Activated CD4-positive, alpha-beta T cell treated with anti-CD3 and anti-CD28 coated beads, Interleukin-2, amount 50 U/mL, for 4 hours (primary cell): Measurements from ENCODE around the gene KIAA2012.
A peak's percentile ranks its signal among the peaks of the same experiment; 100 is the strongest.

ENCODE experiments used
- DNase-seq, 2 experiments: peaks; one replicate each; pipeline ENCODE4 v3.0.0-alpha.2; 2020

Gene KIAA2012

DNA sequence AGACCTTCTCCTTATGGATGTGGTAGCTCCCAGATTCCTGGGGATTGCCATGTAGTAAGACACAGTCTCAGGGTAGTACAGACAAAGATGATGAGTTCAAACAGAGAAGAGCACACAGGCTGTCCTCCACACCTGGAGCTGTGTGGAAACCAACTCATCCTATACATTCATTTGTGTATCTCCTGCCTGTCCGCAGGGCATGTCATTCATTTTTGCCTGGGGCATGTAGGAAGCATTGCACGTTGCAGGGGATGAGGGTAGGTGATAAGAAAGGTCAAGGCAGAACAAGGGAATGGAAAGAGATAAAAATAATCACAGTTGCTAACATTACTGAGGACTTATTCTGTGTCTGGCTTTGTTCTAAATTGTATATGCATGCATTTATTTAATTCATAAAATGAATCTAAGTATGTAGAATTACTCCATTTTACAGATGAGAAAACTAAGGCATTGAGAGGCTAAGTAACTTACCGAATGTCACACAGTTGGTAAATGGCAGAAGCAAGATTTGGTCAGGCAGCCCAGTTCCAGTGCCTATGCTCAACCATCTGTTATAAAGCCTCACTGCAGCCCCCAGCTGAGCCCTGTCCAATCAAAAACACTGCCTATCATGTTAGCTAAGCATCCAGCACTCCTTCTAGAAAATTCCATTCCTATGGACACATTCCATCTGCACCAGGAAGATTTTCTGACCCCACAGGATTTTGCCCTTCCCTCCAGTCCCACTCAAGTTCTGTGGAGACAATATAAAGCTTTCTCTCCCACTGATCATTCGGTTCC lies 84.3 kb downstream of the KIAA2012 start:
- DNase-seq, result no peak

GRCh38 chr2:202158796-202159195 lies 85.7 kb downstream of the KIAA2012 start:
- DNase-seq, result no peak

DNA sequence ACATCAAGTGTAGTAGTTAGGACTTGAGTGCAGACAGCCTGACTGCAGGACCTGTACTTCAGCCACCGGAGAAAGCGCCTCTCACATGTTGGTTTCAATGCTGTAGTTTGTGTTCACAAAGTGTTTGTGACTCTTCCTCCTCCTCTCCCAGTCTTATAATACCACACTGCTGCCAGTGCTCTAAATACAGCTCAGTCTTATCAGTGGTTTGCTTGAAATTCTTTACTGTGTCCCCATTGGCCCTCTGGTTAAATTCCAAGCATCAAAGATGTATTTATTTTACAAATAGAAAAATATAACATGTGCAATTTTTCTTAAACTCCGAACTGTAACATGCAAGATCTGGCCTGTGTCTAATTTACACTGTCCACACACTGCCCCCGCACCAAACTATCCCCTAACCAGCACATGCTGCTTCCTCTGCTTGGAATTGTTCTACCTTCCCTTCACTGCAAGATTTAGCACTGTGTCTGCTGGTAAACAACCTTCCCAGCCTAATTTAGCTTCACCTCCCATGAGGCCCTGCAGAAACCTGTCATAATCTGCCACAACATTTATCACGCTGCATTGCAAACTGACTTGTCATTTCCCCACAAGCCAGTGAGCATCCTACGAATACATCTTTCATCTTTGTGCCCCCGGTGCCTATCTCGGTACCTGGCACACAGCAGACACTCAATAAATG lies 88.2 kb downstream of the KIAA2012 start:
- DNase-seq, result no peak

- no peak for DNase-seq
Measured at GRCh38 chr2:202164411-202164810, 91.4 kb downstream of the KIAA2012 start.

GRCh38 chr2:202165208-202165607 lies 92.2 kb downstream of the KIAA2012 start:
- no peak for DNase-seq

- no peak for DNase-seq
Measured at GRCh38 chr2:202165945-202166344, 92.9 kb downstream of the KIAA2012 start.

DNA sequence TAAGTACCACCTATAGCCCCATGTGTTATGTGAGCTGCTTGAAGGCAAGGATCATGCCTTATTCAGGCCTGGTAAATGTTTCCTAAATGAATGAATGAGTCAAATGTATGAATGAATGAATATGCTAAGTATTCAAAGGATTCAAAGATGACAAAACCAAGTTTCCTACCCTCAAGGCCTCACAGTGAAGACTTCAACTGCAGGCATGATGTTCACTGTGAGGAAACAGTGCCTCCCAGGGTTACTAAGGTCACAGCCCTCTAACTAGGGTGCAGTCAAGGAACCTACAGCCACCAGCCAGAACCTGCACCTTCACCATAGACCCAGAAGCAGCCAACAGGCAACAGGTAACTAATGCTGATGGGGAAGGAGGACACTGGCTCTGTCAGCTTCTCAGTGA lies 96.1 kb downstream of the KIAA2012 start:
- DNase-seq, result no peak

DNA sequence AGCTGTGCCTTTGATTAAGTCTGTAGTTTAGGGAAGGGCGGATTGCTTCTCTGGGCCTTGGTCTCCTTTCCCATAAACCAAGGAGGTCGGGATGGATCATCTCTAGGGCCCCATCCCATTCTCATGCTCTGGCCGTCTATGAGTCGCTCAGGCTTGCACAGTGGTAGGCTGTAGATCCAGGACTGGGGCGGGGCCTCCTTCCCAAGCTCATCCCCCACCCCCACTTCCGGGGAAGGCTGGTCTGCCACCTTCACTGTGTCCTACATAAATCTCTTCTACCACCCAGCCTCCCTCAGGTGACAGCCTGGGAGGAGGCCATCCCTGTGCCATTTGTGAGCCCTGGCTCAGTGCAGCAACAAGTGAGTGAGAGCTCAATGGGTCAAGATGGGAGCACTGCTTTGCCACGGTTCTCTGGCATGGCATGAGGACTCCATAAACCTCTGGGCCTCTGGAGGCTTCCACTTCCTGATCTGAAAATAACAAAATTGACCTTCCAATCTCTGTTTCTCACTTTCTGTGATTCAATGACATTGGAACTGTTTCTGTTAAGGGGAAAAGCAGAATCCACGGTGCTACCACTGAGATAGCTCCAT lies 96.9 kb downstream of the KIAA2012 start:
- DNase-seq, result no peak

DNA sequence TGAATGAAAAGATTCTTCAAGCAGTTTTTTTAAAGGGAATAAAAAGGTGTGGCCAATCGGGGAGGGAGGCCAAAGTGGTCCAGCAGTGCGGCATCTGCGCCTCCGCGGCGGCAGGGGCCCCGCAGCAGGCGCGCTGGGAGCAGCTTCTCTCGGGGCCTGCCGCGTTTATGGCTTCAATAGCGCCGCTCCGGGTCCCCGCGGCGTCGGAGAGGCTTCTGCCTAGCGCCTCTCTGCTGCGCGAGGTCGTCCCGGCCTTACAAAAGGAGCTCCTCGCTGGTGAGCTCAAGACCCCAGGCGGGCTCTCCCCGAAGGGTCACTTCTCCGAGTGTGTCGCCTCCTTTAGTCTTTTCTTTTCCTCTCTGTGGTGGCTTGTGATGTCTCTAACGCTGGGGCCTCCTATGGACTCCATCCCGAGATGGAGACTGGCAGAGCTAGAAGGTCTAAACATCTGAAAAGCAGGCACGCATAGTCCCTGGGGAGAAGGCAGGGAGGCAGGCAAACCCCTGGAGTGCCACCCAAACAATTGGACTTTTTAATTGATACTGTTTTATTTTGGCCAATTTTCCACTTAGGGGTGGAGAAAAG lies 98.3 kb downstream of the KIAA2012 start:
- DNase-seq, result no peak

GRCh38 chr2:202172439-202173211 lies 99.6 kb downstream of the KIAA2012 start:
- DNase-seq, result peak; percentile 19 to 34

GRCh38 chr2:202178346-202178958 lies 105.4 kb downstream of the KIAA2012 start:
- peak; percentile 34 to 41 for DNase-seq

- no peak for DNase-seq
Measured at GRCh38 chr2:202184557-202184956, 111.5 kb downstream of the KIAA2012 start.

GRCh38 chr2:202185156-202185555 lies 112.1 kb downstream of the KIAA2012 start:
- DNase-seq, result no peak

DNA sequence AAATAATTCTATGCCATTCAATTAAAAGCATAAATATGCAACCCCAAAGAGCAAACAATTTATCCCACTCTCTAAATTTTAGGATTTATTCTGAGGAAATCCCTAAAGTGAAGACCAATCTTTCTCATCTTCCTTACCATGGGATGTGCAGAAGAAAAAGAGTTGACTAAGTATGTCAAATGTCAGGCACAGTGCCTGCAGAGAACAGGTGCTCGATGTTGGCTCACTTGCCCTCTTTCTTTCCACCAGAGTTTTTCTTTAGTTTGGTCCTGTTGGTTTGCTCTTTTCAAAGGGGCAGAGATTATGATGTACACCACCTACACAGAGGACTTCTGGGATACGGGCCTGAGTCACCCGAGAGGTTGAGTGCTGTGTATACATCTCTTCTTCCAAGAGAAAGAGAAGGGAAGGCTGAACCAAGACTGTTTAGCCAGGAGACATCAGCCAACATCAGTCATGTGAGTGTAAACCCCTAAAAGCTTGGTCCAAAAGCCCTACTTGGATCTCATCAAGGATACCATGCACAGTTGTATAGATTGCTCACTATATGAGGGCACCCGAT lies 113.7 kb downstream of the KIAA2012 start:
- no peak for DNase-seq

DNA sequence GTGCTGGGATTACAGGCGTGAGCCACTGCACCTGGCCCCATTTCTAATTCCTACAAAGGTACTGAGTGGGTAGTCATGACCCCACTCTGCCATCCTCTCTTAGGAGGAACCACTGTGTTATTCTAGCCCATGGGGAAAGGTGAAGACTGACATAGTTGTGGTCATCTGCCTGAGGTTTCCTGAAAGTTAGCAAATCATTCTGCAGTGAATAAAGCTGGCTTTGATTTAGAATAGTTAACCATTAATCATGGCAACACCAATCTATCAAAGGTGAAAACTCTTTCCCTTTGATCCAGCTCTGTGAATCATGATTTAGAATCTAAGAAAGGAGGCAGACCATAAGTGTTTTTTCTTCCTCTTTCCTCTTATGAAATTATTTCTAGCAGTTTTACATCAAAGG lies 114.5 kb downstream of the KIAA2012 start:
- DNase-seq, result no peak

- DNase-seq, result no peak
Measured at GRCh38 chr2:202193305-202193704, 120.2 kb downstream of the KIAA2012 start.

- no peak for DNase-seq
Measured at GRCh38 chr2:202193881-202194353, 120.9 kb downstream of the KIAA2012 start.

DNA sequence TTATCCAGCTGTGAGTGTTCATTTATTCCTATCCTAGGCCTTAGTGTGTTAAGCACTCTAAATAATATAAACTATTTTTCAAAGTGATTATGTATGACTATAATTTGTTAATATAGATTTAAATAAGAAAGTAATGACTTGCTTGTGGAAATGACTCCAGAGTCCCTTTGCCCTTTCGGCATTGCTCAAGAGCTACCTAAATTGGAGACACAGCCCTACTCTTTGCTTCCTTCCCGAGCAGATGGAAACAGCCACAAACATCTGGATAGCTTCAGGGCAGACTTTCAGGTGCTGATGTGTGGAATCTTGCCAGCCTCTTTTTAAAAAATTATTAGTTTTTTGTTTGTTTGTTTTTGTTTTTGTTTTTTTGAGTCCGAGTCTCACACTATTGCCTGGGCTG lies 121.4 kb downstream of the KIAA2012 start:
- DNase-seq, result no peak

GRCh38 chr2:202196727-202197126 lies 123.7 kb downstream of the KIAA2012 start:
- DNase-seq, result no peak

DNA sequence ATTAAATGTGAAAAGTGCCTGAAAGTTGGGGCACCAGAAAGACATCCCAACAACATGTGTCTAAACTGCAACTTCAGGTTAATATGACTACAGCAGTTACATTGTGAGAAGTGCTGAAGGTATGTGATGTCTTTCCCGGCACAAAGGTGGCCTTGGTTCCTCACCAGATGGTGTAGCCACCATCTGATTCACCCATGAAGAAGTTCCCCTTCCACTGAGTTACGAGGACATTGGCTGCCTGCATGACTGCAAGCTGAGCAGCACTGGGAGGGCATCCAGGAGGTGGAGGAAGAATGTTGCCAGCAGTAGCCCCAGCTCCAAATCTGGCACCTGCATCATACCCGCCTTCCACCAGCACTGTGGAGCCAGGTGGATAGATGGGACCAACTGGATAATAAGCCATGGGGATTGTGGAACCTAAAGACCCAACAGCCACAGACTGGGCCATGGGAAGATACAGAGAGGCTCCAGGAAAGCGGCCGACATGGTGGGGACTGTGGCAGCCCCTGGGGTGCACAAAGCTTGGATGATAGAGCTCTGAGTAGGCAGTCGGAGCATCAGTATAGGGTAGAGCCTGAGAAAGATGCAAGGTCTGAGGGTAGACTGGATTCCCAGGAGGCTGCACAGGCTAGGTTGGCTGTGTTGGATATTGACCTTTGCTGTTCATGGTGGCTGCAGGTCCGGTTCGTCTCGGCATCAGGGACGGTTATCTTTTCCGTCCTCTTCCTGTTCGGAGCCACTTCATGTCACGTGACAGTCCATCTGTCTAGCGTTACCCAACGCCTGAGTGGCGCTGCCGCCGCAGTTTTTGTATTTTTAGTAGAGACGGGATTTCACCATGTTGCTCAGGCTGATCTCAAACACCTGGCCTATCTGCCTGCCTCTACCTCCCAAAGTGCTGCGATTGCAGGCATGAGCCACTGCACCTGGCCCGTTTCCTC lies 128.4 kb downstream of the KIAA2012 start:
- DNase-seq, result no peak

DNA sequence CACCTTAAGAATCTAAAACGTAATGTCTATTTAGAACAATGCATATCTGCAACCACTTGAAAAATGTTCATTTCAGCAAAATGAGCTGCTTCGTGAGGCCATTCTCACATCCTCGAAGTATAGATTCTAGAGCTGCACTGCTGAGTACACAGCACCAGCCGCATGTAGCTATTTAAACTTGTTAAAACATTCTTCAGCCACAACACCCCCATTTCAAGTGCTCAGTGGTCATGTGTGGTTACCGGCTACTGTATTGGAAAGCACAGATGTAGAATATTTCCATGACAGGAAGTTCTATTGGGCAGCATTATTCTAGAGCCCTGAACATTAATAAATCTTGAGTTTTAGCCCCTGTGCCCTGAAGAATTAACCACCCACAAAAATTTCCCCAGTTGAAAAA lies 130.3 kb downstream of the KIAA2012 start:
- DNase-seq, result no peak
